ENCODE results near the gene MAPKAPK2. TPM values are rescaled to one million over a fixed set of nuclear protein-coding genes. Genes with fewer than 3 reads are reported as not detected.

MAPKAPK2 gene
- total RNA-seq, 2 experiments from 2014 or later: 157 to 166 TPM

- H3K27ac Mint-ChIP-seq: no peak overlapping the region
- POLR2A ChIA-PET: interaction anchor here (1.1 kb wide), 1 partner anchor 189 kb away, joined by 4 read pairs; the partner anchor contains the start of gene IKBKE
- DNase-seq (no peak), ATAC-seq (ENCODE audit: poor library complexity) (no peak)
- H3K27me3 Mint-ChIP-seq: peaks cover 47% of the 10 kb centered on the region
- Histone ChIP-seq H3K4me1 (ENCODE audit: insufficient read depth, low read length) (peaks cover 11% of the 10 kb centered on the region), H3K9me3 (ENCODE audit: control insufficient read depth in 1 of 2, insufficient read depth in 1 of 2, low read length in 2 of 2) (no peaks in the 10 kb centered on the region), H3K36me3 (ENCODE audit: insufficient read depth, low read length) (no peaks in the 10 kb centered on the region), H3K27ac (ENCODE audit: low read depth in 1 of 2, low read length in 2 of 2) (no peak overlapping the region), H3K27me3 (ENCODE audit: control insufficient read depth in 1 of 2, insufficient read depth in 2 of 2, low read length in 2 of 2) (peaks cover 21 to 28% of the 10 kb centered on the region in 2 experiments), H3K4me3 (ENCODE audit: low read length) (no peak overlapping the region)
- no peaks in the 10 kb centered on the region for H3K36me3 Mint-ChIP-seq (ENCODE audit: low read depth)
- TF ChIP-seq CTCF (IDR thresholded peaks at IDR 0.05): no peak
- CTCF ChIA-PET: interaction anchor here (1.3 to 2.4 kb wide), 10 partner anchors 9 to 323 kb away, joined by 3 to 15 read pairs (median 5); partner anchors contain the start of genes DYRK3 and EIF2D
- intact Hi-C loops (cut with DNase I, micrococcal nuclease): no loop called here
- H3K9me3 Mint-ChIP-seq: no peaks in the 10 kb centered on the region
- peaks cover under 1% of the 10 kb centered on the region for H3K4me1 Mint-ChIP-seq (ENCODE audit: low read depth)
- no peak overlapping the region for H3K4me3 Mint-ChIP-seq
These were observed 25.8 kb upstream of the MAPKAPK2 start for GRCh38 chr1:206658981-206659273.

DNA sequence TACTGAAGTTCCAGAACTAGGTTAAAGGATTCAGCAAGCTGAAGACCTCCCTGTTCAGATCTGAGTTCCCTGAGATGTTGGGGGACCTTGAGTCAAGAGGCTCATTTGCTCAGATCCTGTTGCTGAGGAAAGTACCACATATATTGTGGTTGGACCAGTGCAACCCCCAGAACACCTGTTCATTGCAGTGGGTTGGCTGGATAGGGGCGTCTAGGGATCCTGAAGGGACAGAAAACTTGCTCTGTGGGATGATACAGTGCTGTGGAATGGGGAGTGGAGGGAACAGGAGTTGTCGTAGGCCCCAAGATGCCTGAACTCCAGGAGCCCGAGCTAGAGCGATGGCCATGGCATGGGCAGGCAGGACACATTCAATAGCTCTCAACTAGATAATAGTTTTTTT, 24.6 kb upstream of the MAPKAPK2 start:
- no peak overlapping the region for H3K4me3 ChIP-seq (ENCODE audit: low read length)
- POLR2A ChIA-PET: no interaction called here
- no peak overlapping the region for H3K4me3 Mint-ChIP-seq
- no peaks in the 10 kb centered on the region for H3K9me3 Mint-ChIP-seq
- H3K36me3 ChIP-seq (ENCODE audit: insufficient read depth, low read length): no peaks in the 10 kb centered on the region
- H3K27ac ChIP-seq (ENCODE audit: low read depth in 1 of 2, low read length in 2 of 2): no peak overlapping the region
- H3K27me3 Mint-ChIP-seq: peaks cover 53% of the 10 kb centered on the region
- no peak overlapping the region for H3K27ac Mint-ChIP-seq
- TF ChIP-seq CTCF (IDR thresholded peaks at IDR 0.05): no peak
- CTCF ChIA-PET: interaction anchor here (1.4 kb wide), 1 partner anchor 181 kb away, joined by 4 read pairs; no protein-coding TSS in a partner anchor
- DNase-seq: no peak
- peaks cover 23 to 31% of the 10 kb centered on the region in 2 experiments for H3K27me3 ChIP-seq (ENCODE audit: control insufficient read depth in 1 of 2, insufficient read depth in 2 of 2, low read length in 2 of 2)
- intact Hi-C loops (cut with DNase I, micrococcal nuclease): loop anchor here in 1 of 2 experiments (5.0 kb wide), 1 partner anchor 118 kb away; no protein-coding TSS in a partner anchor
- no peaks in the 10 kb centered on the region for H3K36me3 Mint-ChIP-seq (ENCODE audit: low read depth)
- ATAC-seq (ENCODE audit: poor library complexity): no peak
- H3K4me1 Mint-ChIP-seq (ENCODE audit: low read depth): peaks cover 4% of the 10 kb centered on the region
- peaks cover 16% of the 10 kb centered on the region for H3K4me1 ChIP-seq (ENCODE audit: insufficient read depth, low read length)
- no peaks in the 10 kb centered on the region for H3K9me3 ChIP-seq (ENCODE audit: control insufficient read depth in 1 of 2, insufficient read depth in 1 of 2, low read length in 2 of 2)

DNA sequence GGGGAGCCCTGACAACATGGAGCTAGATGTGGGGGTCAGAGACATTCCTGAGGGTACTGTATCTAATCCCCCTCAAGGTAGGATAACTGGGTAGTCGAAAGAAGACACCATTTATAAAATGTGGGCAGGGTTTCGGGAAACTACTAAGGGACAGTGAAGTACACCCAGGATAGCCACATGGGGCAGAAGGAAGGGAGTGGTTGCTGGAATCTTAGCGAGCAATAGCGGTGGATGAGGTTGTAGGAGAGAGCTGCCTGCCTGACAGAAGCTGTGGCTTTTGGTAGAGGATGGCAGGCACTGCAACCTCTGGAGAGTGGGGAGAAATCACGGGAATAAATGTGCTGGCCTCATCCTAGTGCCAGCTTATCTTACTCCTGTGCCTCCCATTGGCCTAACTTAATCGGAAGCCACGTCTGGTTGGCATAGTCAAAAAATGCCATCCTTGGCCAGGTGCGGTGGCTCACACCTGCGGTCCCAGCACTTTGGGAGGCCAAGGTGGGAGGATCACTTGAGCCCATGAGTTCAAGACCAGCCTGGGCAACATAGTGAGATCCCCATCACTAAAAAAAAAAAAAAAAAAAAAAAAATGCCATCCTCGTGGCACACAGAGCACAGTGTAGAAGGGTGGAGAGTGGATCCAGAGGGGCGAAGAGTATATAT, 23.4 kb upstream of the MAPKAPK2 start:
- Mint-ChIP-seq H3K27me3 (peaks cover 53% of the 10 kb centered on the region), H3K9me3 (no peaks in the 10 kb centered on the region), H3K36me3 (ENCODE audit: low read depth) (no peaks in the 10 kb centered on the region), H3K27ac (no peak overlapping the region), H3K4me3 (no peak overlapping the region), H3K4me1 (ENCODE audit: low read depth) (peaks cover 4% of the 10 kb centered on the region)
- H3K27me3 ChIP-seq (ENCODE audit: control insufficient read depth in 1 of 2, insufficient read depth in 2 of 2, low read length in 2 of 2): peaks cover 23 to 36% of the 10 kb centered on the region in 2 experiments
- TF ChIP-seq CTCF (IDR thresholded peaks at IDR 0.05): no peak
- ChIA-PET POLR2A (no interaction called here), CTCF (no interaction called here)
- intact Hi-C loops (cut with DNase I, micrococcal nuclease): loop anchor here in 1 of 2 experiments (5.0 kb wide), 1 partner anchor 119 kb away; no protein-coding TSS in a partner anchor
- no peaks in the 10 kb centered on the region for H3K9me3 ChIP-seq (ENCODE audit: control insufficient read depth in 1 of 2, insufficient read depth in 1 of 2, low read length in 2 of 2)
- no peak for DNase-seq
- H3K36me3 ChIP-seq (ENCODE audit: insufficient read depth, low read length): no peaks in the 10 kb centered on the region
- no peak overlapping the region for H3K27ac ChIP-seq (ENCODE audit: low read depth in 1 of 2, low read length in 2 of 2)
- ATAC-seq (ENCODE audit: poor library complexity): no peak
- H3K4me1 ChIP-seq (ENCODE audit: insufficient read depth, low read length): peaks cover 16% of the 10 kb centered on the region
- H3K4me3 ChIP-seq (ENCODE audit: low read length): no peak overlapping the region

Measured in CD4-positive, alpha-beta T cell (primary cell).